HG02571 (cell line): ENCODE data around the gene COL19A1.
"Not testable (repeated sequence)": the region's sequence is repeated elsewhere in the genome, so short reads cannot be mapped to it uniquely, and the experiment has no call there.

Experiments
- ATAC-seq: cut with Tn5 transposase; IDR thresholded peaks from one replicate; pipeline ENCODE4 v1.9.1; 2021; ENCODE audit warnings: mild to moderate bottlenecking, moderate library complexity; ENCODE audit not compliant: unreplicated experiment

Gene COL19A1

GRCh38 chr6:69866351-69866769, at the start of gene COL19A1:
TSS of gene COL19A1 (plus strand) at chr6:69866556. CDS start at chr6:69879568, 13,012 bp downstream.
- peak; percentile 53 for ATAC-seq

GRCh38 chr6:69816569-69816968, 49.8 kb upstream of the COL19A1 start:
- peak; percentile 40 for ATAC-seq

- no peak for ATAC-seq
Measured at GRCh38 chr6:69817358-69817757, 49.0 kb upstream of the COL19A1 start.

- ATAC-seq: no peak
Measured at GRCh38 chr6:69818223-69818930, 48.0 kb upstream of the COL19A1 start.

- ATAC-seq: no peak
Measured at GRCh38 chr6:69819138-69819537, 47.2 kb upstream of the COL19A1 start.

- no peak for ATAC-seq
Measured at GRCh38 chr6:69820018-69820417, 46.3 kb upstream of the COL19A1 start.

GRCh38 chr6:69820438-69820837, 45.9 kb upstream of the COL19A1 start:
- no peak for ATAC-seq

- ATAC-seq: not testable (repeated sequence)
Measured at GRCh38 chr6:69824355-69824754, 42.0 kb upstream of the COL19A1 start.

GRCh38 chr6:69825904-69826303, 40.5 kb upstream of the COL19A1 start:
- ATAC-seq: no peak

GRCh38 chr6:69827276-69827893, 39.0 kb upstream of the COL19A1 start:
- no peak for ATAC-seq

GRCh38 chr6:69832558-69832957, 33.8 kb upstream of the COL19A1 start:
- no peak for ATAC-seq

- peak; percentile 72 for ATAC-seq
Measured at GRCh38 chr6:69835414-69836179, 30.8 kb upstream of the COL19A1 start.

GRCh38 chr6:69841862-69842261, 24.5 kb upstream of the COL19A1 start:
- no peak for ATAC-seq

- no peak for ATAC-seq
Measured at GRCh38 chr6:69843189-69843588, 23.2 kb upstream of the COL19A1 start.

GRCh38 chr6:69846312-69846711, 20.0 kb upstream of the COL19A1 start:
- ATAC-seq: no peak

GRCh38 chr6:69846770-69847491, 19.4 kb upstream of the COL19A1 start:
- no peak for ATAC-seq

- ATAC-seq: no peak
Measured at GRCh38 chr6:69847492-69847788, 18.9 kb upstream of the COL19A1 start.

GRCh38 chr6:69848552-69848951, 17.8 kb upstream of the COL19A1 start:
- no peak for ATAC-seq

GRCh38 chr6:69852706-69853105, 13.7 kb upstream of the COL19A1 start:
- no peak for ATAC-seq

GRCh38 chr6:69861986-69862385, 4.4 kb upstream of the COL19A1 start:
- no peak for ATAC-seq

GRCh38 chr6:69863766-69864165, 2.6 kb upstream of the COL19A1 start:
- no peak for ATAC-seq
